B cell (primary cell): ENCODE measurements around the gene MAMLD1.

ENCODE experiments used
- CTCF ChIP-seq: fragments of 200-600 bp; IDR thresholded peaks from one replicate; pipeline ENCODE4 v1.8.0; 2022; ENCODE audit warnings: antibody characterized with exemption, mild to moderate bottlenecking
- EZH2 ChIP-seq: IDR thresholded peaks from 2 replicates; pipeline ENCODE4 v1.6.1; 2012; ENCODE audit warnings: borderline replicate concordance, low read depth, mild to moderate bottlenecking, moderate library complexity, low read length; ENCODE audit not compliant: insufficient read depth, poor library complexity, severe bottlenecking

GRCh38 chrX:150348365-150348764 is 14.8 kb upstream of the MAMLD1 start:
- TF ChIP-seq EZH2 (no peak), CTCF (no peak)
